A549 (cell line): ENCODE data around the gene ZDHHC11.
"Not testable (repeated sequence)": the region's sequence is repeated elsewhere in the genome, so short reads cannot be mapped to it uniquely, and the experiment has no call there.

ENCODE experiments used
- CTCF ChIP-seq: fragments of >200 bp; sonication (Bioruptor Twin); formaldehyde crosslinking; IDR thresholded peaks from 3 replicates; pipeline ENCODE4 v1.5.1; 2016
- EHMT2 ChIP-seq: fragments of 200-600 bp; sonication (generic); IDR thresholded peaks from 2 replicates; pipeline ENCODE4 v1.6.1; 2016; ENCODE audit warnings: antibody characterized with exemption, low read depth, mild to moderate bottlenecking, moderate library complexity
- ESRRA ChIP-seq: fragments of 150-350 bp; IDR thresholded peaks from 2 replicates; pipeline ENCODE4 v1.6.1; 2014; ENCODE audit warnings: mild to moderate bottlenecking, low read length, borderline replicate concordance
- HDAC2 ChIP-seq: fragments of 200-600 bp; sonication (generic); IDR thresholded peaks from 2 replicates; pipeline ENCODE4 v1.6.1; 2016
- MAX ChIP-seq: IDR thresholded peaks from 2 replicates; pipeline ENCODE4 v1.6.1; 2012
- MAZ ChIP-seq: fragments of 150-350 bp; IDR thresholded peaks from 2 replicates; pipeline ENCODE4 v1.6.1; 2014; ENCODE audit warnings: antibody characterized with exemption, low read depth, low read length, borderline replicate concordance
- MYC ChIP-seq: IDR thresholded peaks from 2 replicates; pipeline ENCODE4 v1.6.1; 2012; ENCODE audit warnings: mild to moderate bottlenecking, inconsistent platforms, low read length, improper control_type of control experiment, borderline replicate concordance
- POLR2AphosphoS2 ChIP-seq: conservative IDR thresholded peaks from 2 replicates; pipeline ENCODE4 v1.6.1; 2012; ENCODE audit warnings: low read length, improper control_type of control experiment, inconsistent platforms
- RAD21 ChIP-seq, 2 experiments: fragments of >200 bp in 1 of 2; sonication (Bioruptor Twin) in 1 of 2; formaldehyde crosslinking in 1 of 2; IDR thresholded peaks in 1 of 2; conservative IDR thresholded peaks in 1 of 2; 2 replicates in 1 of 2; 3 replicates in 1 of 2; pipeline ENCODE4 v1.6.1; 2012 to 2018; ENCODE audit warnings: inconsistent platforms in 1 of 2
- RCOR1 ChIP-seq: fragments of 150-350 bp; IDR thresholded peaks from 2 replicates; pipeline ENCODE4 v1.6.1; 2014; ENCODE audit warnings: antibody characterized with exemption, low read length, low read depth
- REST ChIP-seq: fragments of 200-600 bp; sonication (generic); IDR thresholded peaks from 2 replicates; pipeline ENCODE4 v1.6.1; 2016; ENCODE audit warnings: antibody characterized with exemption, mild to moderate bottlenecking, moderate library complexity
- SMC3 ChIP-seq: fragments of >200 bp; sonication (Bioruptor Twin); formaldehyde crosslinking; IDR thresholded peaks from 3 replicates; pipeline ENCODE4 v1.6.1; 2018; ENCODE audit warnings: inconsistent platforms
- SREBF2 ChIP-seq: fragments of 450-650 bp; IDR thresholded peaks from 2 replicates; pipeline ENCODE4 v1.6.1; 2014; ENCODE audit warnings: mild to moderate bottlenecking, moderate library complexity
- ZC3H11A ChIP-seq: fragments of 450-650 bp; IDR thresholded peaks from 2 replicates; pipeline ENCODE4 v1.6.1; 2014; ENCODE audit warnings: antibody characterized with exemption, mild to moderate bottlenecking

- TF ChIP-seq RAD21 (conservative IDR thresholded peaks at IDR 0.05 in 1 of 2, IDR thresholded peaks at IDR 0.05 in 1 of 2); REST; POLR2AphosphoS2; ESRRA; SMC3; HDAC2; CTCF; MAZ; MYC; EHMT2; ZC3H11A; SREBF2; MAX; RCOR1: not testable (repeated sequence)
These were observed 16.8 kb downstream of the ZDHHC11 start for GRCh38 chr5:834013-834412.
